ENCODE measurements around the gene SSBP3.
"Not testable (repeated sequence)": the region's sequence is repeated elsewhere in the genome, so short reads cannot be mapped to it uniquely, and the experiment has no call there.

The SSBP3 gene

DNA sequence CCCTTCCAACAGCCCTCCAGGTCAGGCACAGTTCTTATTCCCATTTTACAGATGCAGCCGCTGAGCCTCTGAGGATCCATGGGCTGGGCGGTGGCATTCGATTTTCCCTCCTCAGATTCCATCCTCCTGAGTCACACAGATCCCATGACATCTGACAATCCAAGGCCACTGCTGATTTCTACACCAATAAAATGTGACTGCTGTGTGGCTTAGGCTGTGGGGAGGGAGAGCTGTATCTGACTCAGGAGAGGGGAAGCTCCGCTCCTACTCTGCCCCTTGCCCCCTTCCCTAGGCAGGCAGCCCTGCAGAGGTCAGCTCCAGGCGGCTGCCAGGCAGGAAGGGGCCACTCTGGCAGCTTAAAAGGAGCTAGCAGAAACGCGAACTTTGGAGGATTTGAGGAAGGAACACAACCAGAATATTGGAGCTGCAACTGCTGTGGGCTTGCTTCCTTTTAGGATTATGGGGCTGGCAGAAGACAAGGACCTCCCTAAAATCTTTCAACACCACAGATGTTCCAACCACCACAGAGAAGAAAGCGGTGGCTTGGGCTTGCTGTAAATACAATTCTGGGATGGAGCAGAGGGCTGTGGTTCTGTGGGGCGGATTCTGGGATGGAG, 156.3 kb downstream of the SSBP3 start:
- DNase-seq (ENCODE audit: low read depth in 2 of 2, low spot score in 1 of 2), result no peak

- DNase-seq (ENCODE audit: low read depth in 2 of 2, low spot score in 1 of 2), result no peak
These were observed 157.2 kb downstream of the SSBP3 start for GRCh38 chr1:54248966-54249365.

DNA sequence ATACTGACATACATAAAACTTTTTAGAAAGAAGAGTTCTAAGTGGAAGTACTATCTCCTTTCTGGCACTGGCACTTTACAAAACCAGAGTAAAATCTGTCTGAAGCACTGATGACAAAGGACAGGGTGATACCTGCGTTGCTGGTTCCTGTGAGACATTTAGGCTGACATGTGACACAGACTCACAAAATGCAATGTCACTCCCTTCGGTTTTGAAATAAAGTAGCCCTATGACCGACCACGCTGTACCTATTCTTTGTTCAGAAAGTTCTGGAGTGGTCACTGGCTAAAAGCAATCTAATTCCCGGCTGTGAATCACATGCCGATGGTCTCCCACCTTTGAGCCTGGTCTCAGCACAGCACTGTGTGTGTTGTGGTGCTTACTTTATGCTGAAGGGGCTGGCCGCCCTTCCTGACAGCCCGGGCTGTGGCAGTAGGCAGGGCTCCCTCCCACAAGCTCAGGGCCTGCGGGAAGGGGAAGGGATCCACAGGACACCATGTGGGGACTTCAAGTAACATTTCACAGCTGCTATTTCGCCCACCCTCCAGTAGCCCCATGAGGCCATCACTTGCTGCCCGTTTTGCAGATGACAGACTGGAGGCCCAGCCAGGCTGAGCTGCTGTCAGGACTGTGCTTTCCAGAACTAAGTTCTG, 158.2 kb downstream of the SSBP3 start:
- no peak for DNase-seq (ENCODE audit: low read depth in 2 of 2, low spot score in 1 of 2)

DNA sequence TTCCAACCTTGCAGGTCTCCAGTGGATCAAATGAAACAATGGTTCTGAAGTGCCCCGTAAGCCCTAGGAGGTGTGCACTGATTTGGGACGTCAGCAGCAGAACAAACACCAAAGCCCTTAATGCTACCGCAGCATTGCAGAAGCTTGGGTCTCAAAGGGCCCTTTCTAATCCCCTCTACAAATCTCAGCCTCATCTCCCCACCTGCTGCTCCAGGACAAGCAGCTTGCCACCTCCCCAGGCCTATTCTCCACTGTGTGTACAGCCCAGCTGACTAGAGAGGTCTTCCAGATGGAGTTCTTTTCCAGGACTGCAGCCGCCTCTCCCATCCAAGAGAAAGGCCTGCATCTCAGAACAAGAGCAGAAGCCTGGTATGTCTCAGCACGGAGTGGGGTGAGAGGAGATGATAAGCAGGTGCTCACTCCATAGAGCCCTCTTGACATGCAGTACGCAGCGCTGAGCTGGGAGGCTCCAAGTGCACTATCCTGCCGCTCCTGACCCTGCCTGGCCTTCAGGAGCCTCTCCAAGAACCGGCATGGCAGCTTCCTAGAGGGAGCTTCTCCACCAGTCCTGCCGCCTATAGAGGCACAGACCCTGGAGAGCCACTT, 160.0 kb downstream of the SSBP3 start:
- no peak for DNase-seq (ENCODE audit: low read depth in 2 of 2, low spot score in 1 of 2)

DNA sequence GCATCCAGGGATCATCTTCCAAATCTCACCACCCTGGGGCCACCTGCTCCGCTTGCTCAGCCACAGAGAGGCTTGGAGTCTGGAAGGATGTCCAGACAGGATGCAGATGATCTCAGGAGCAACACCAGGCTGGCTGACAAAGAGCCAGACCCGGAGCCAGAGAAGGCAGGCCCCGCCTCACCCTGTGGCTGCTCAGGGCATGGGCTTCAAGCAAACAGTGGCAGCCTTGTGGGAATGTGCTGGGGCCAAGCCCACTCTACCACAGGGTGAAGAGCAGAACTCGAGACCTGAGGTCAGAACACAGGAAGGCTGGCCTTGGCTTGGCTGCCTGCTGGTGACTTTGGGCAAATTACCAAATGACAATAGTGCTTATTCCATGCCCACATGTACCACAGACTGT, 160.7 kb downstream of the SSBP3 start:
- no peak for DNase-seq (ENCODE audit: low read depth in 2 of 2, low spot score in 1 of 2)

- no peak for DNase-seq (ENCODE audit: low read depth in 2 of 2, low spot score in 1 of 2)
These were observed 161.5 kb downstream of the SSBP3 start for GRCh38 chr1:54244655-54245054.

- DNase-seq (ENCODE audit: low read depth in 2 of 2, low spot score in 1 of 2), result no peak
These were observed 163.2 kb downstream of the SSBP3 start for GRCh38 chr1:54243022-54243421.

- DNase-seq (ENCODE audit: low read depth in 2 of 2, low spot score in 1 of 2), result no peak
These were observed 164.8 kb downstream of the SSBP3 start for GRCh38 chr1:54241364-54241763.

DNA sequence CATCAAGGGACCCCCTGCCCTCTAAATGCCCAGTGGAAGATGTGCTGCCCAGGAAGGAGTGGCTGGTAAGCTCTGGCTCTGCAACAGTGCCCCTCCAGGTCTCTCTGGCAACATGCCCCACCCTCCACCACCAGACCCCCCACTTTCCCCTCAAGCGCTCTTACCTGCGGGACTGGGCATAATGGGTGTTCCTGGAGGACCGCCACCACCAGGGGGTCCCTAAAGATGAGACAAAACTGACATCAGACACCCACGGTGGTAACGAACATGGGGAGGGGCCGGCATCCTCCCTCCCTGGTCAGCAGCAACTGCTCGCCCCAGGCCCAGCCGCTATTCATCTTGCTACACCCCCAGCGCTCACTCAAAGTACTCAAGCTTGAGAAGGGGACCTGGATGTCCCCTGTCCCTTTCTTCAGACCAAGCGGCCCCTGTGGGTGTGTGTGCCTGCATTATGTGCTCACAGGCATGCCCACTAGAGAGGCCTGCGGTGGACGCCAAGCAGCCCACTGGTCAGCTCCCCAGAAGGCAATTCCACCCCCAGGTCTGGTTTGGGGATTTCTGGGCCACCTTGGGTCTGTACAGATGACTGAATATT, 165.4 kb downstream of the SSBP3 start:
- no peak for DNase-seq (ENCODE audit: low read depth in 2 of 2, low spot score in 1 of 2)

- DNase-seq (ENCODE audit: low read depth in 2 of 2, low spot score in 1 of 2), result no peak
These were observed 166.6 kb downstream of the SSBP3 start for GRCh38 chr1:54239631-54240031.

DNA sequence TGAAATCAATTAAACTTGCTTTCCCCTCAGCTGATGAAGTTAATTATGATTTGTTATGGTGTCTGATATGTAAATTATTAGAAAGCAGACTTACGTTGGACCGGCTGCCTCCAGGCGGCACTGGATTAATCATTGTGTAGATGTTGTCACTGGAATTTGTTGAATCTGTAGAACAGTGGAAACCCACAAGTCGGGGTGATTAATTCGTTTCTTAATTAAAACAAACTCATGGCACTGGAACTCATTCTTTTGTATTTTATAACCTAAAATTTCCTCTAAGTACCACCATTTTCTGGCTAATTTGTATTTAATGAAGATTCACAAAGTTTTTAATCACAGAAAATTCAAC, 167.2 kb downstream of the SSBP3 start:
- no peak for DNase-seq (ENCODE audit: low read depth in 2 of 2, low spot score in 1 of 2)

- no peak for DNase-seq (ENCODE audit: low read depth in 2 of 2, low spot score in 1 of 2)
These were observed 167.7 kb downstream of the SSBP3 start for GRCh38 chr1:54238353-54239034.

DNA sequence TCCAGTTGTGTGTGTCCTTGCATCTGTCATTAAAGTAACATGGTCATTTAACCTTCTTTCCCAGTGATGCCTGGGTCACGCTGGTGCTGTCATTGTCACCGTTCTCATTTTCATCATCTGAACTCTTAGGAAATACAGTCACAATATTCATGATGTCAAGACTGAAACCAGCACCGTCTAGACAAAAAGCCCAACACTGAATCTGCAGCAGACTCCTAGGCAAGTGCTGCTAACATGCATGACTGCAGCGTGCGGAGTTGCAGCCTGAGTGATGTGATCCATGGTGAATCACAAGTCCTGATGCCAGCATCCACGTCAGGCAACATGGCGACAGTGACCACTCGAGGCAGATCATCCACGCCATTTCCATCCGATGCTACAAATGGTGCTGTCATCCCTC, 168.6 kb downstream of the SSBP3 start:
- DNase-seq (ENCODE audit: low read depth in 2 of 2, low spot score in 1 of 2), result no peak

DNA sequence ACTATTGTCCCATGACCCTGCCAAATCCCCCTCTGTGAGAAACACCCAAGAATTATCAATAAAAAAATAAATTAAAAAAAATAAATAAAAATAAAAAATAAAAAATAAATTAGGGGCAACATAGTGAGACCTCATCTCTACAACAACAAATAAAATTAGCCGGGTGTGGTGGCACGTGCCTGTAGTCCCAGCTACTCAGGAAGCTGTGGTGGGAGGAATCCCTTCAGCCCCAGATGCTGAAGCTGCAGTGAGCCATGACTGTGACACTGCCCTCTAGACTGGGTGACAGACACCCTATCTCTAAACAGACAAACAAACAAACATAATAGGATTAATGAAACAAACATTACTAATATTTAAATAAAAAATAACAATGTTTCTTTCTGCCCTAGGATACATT, 171.9 kb downstream of the SSBP3 start:
- DNase-seq (ENCODE audit: low read depth in 2 of 2, low spot score in 1 of 2), result no peak

GRCh38 chr1:54233196-54233595, 173.0 kb downstream of the SSBP3 start:
- DNase-seq (ENCODE audit: low read depth in 2 of 2, low spot score in 1 of 2), result not testable (repeated sequence)

GRCh38 chr1:54230507-54231339, 175.5 kb downstream of the SSBP3 start:
- no peak for DNase-seq (ENCODE audit: low read depth in 2 of 2, low spot score in 1 of 2)

- DNase-seq (ENCODE audit: low read depth in 2 of 2, low spot score in 1 of 2), result no peak
These were observed 176.8 kb downstream of the SSBP3 start for GRCh38 chr1:54229281-54229891.

GRCh38 chr1:54228638-54229079, 177.5 kb downstream of the SSBP3 start:
- DNase-seq (ENCODE audit: low read depth in 2 of 2, low spot score in 1 of 2), result no peak

DNA sequence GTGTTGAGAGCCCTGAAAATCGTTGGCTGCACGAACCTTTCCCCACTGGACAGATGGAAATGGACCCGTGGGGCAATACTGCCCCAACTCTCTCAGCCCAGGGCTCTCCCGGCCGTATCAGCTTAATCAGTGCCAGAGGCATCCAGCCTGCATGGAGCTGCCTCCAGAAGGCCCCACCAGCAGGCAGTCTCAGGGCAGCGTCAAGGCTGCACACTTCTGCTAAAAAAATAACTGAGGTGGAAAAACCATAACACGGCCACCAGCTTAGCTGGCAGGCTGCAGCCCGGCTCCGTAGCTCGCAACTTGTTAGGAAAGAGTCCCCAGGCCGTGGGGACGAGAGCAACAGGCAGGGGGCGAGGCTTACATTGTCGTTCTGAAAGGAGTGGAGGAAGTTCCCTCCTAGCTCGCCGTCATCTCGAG, 178.3 kb downstream of the SSBP3 start:
- DNase-seq (ENCODE audit: low read depth in 2 of 2, low spot score in 1 of 2), result no peak

GRCh38 chr1:54227091-54227602, 179.0 kb downstream of the SSBP3 start:
- DNase-seq (ENCODE audit: low read depth in 2 of 2, low spot score in 1 of 2), result no peak

Data from stimulated activated CD8-positive, alpha-beta memory T cell treated with anti-CD3 and anti-CD28 coated beads, Interleukin-4, amount 100 ng/mL, for 4 hours (primary cell).